ENCODE measurements around the gene GPT2. TPM values are rescaled to one million over a fixed set of nuclear protein-coding genes. Genes with fewer than 3 reads are reported as not detected.

GPT2 gene
- total RNA-seq, 1 experiment from 2014 or later: 68.9 TPM

DNA sequence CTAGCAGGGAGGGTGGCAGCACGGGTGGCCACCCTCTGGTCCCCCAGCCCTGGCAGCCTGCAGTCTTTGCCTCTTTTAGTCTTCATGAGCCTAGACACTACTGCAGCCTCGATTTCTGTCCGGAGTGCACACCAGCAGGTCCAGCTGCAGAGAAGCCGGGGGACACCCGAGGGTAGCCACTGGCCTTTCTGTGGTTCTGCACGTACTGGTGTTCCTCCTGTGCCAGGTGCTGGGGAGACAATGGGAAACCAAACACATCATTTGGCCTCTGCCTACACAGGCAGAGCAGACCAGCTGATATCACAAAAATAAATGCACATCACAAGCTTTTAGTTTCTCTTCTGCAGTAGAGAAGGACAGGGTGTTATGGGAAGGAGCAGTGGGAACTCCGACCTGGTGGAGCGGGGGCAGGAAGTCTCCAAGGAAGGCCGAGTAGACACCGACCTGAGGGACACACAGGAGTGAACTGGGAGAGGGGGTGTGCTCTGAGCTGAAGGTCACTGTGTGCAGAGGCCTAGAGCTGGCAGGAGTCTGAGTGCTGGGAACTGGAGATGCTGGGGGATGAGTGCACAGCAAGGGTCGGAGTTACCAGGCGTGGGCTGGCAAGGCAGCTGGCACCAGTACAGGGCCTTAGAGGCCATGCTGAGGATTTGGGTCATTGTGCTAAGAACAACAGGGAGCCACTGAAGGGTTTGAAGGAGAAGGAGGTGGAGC is 23.1 kb downstream of the GPT2 start:
- CTCF ChIA-PET: interaction anchor here (0.5 to 1.2 kb wide), 3 partner anchors 11 to 53 kb away, joined by 3 read pairs; no protein-coding TSS in a partner anchor
- TF ChIP-seq, protein P1, sequence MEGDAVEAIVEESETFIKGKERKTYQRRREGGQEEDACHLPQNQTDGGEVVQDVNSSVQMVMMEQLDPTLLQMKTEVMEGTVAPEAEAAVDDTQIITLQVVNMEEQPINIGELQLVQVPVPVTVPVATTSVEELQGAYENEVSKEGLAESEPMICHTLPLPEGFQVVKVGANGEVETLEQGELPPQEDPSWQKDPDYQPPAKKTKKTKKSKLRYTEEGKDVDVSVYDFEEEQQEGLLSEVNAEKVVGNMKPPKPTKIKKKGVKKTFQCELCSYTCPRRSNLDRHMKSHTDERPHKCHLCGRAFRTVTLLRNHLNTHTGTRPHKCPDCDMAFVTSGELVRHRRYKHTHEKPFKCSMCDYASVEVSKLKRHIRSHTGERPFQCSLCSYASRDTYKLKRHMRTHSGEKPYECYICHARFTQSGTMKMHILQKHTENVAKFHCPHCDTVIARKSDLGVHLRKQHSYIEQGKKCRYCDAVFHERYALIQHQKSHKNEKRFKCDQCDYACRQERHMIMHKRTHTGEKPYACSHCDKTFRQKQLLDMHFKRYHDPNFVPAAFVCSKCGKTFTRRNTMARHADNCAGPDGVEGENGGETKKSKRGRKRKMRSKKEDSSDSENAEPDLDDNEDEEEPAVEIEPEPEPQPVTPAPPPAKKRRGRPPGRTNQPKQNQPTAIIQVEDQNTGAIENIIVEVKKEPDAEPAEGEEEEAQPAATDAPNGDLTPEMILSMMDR (IDR thresholded peaks at IDR 0.05; ENCODE audit: unreplicated experiment): no peak
- H3K9me3 Mint-ChIP-seq (ENCODE audit: low read depth, unreplicated experiment): no peaks in the 10 kb centered on the region
- no peaks in the 10 kb centered on the region for H3K27me3 Mint-ChIP-seq (ENCODE audit: unreplicated experiment)
- H3K36me3 Mint-ChIP-seq (ENCODE audit: insufficient read depth, unreplicated experiment): peaks cover 64% of the 10 kb centered on the region
- no TSS peak for BruUV-seq (replicated peaks)
- DNase-seq: no peak
- peak overlapping the region; percentile 2 for H3K27ac Mint-ChIP-seq (ENCODE audit: unreplicated experiment)
- no peak overlapping the region for H3K4me3 Mint-ChIP-seq (ENCODE audit: low read depth, unreplicated experiment)
- H3K4me1 Mint-ChIP-seq (ENCODE audit: low read depth, unreplicated experiment): peaks cover 9% of the 10 kb centered on the region
- intact Hi-C loops (cut with micrococcal nuclease; ENCODE audit: unreplicated experiment): loop anchor here (5.0 kb wide), 1 partner anchor 235 kb away; no protein-coding TSS in a partner anchor

DNA sequence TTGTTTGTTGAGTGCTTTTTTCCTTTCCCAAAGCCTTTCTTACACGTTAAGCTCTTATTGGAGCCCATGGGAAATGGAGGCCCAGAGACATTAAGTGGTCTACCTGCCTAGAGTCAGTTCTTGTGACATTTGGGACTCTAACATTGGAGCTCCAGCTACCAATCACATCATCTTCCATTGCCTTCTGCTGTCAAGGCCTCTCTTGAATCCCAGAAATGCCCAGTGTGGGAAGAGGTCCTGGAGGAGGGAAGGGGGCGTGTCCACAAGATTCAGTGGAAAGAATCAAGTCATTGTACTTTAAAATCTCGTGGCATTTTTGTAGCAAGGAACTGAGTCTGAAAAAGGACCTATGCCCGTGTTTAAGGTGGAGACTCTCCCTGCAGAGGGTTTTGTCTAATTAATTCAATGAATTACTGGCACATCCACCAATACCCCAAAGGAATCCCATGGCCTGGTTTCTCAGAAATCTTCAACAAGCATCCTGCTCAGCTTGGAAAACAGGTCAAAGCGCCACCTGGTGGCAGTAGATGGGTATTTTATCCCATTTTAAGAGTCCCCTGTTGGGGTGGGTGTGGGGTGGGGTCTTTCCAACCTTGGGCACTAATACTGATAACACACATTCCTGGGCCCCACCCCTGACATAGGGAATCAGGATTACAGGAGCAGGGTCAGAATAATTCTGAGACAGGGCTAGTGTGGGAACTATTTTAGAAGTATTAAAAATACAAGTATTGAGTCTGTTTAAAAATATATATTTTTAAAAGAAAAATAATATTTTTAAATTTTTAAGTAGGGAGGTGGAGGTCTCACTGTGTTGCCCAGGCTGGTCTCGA is 24.6 kb downstream of the GPT2 start:
- peaks cover 9% of the 10 kb centered on the region for H3K4me1 Mint-ChIP-seq (ENCODE audit: low read depth, unreplicated experiment)
- intact Hi-C loops (cut with micrococcal nuclease; ENCODE audit: unreplicated experiment): loop anchor here (1.0 to 5.0 kb wide), 3 partner anchors 51 to 236 kb away; no protein-coding TSS in a partner anchor
- H3K4me3 Mint-ChIP-seq (ENCODE audit: low read depth, unreplicated experiment): no peak overlapping the region
- BruUV-seq (replicated peaks): no TSS peak
- no peak overlapping the region for H3K27ac Mint-ChIP-seq (ENCODE audit: unreplicated experiment)
- H3K9me3 Mint-ChIP-seq (ENCODE audit: low read depth, unreplicated experiment): no peaks in the 10 kb centered on the region
- CTCF ChIA-PET: interaction anchor here (0.6 to 1.4 kb wide), 9 partner anchors 12 to 1475 kb away, joined by 3 to 45 read pairs (median 9); no protein-coding TSS in a partner anchor
- peaks cover 72% of the 10 kb centered on the region for H3K36me3 Mint-ChIP-seq (ENCODE audit: insufficient read depth, unreplicated experiment)
- TF ChIP-seq, protein P1 (IDR thresholded peaks at IDR 0.05; ENCODE audit: unreplicated experiment): peak; percentile 82
- H3K27me3 Mint-ChIP-seq (ENCODE audit: unreplicated experiment): no peaks in the 10 kb centered on the region
- DNase-seq: peak; percentile 72

DNA sequence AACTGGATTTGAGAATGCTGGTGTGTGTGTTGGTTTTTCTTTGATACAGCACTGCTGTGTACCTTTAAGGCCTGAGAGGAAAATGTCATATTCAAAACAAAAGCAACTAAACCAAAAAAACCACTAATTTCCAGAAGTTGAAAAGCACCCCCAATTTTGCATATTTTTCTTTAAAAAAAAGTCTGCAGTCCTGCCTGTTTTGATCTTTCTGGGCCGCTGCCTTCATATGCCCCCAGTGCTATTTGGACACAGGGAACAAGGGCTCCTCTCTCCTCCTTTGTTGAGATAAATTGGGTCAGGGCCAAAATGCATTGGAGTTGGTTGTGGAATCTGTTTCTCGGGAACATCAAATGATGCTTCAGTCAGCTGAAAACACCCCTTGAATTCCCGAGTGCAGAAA is 26.9 kb downstream of the GPT2 start:
- CTCF ChIA-PET: interaction anchor here (1.1 kb wide), 1 partner anchor 27 kb away, joined by 3 read pairs; the partner anchor contains the start of gene GPT2
- DNase-seq: no peak
- H3K36me3 Mint-ChIP-seq (ENCODE audit: insufficient read depth, unreplicated experiment): peaks cover 70% of the 10 kb centered on the region
- H3K4me3 Mint-ChIP-seq (ENCODE audit: low read depth, unreplicated experiment): no peak overlapping the region
- H3K27ac Mint-ChIP-seq (ENCODE audit: unreplicated experiment): no peak overlapping the region
- H3K9me3 Mint-ChIP-seq (ENCODE audit: low read depth, unreplicated experiment): no peaks in the 10 kb centered on the region
- intact Hi-C loops (cut with micrococcal nuclease; ENCODE audit: unreplicated experiment): no loop called here
- peaks cover 9% of the 10 kb centered on the region for H3K4me1 Mint-ChIP-seq (ENCODE audit: low read depth, unreplicated experiment)
- BruUV-seq (replicated peaks): no TSS peak
- no peaks in the 10 kb centered on the region for H3K27me3 Mint-ChIP-seq (ENCODE audit: unreplicated experiment)
- TF ChIP-seq, protein P1 (IDR thresholded peaks at IDR 0.05; ENCODE audit: unreplicated experiment): no peak

DNA sequence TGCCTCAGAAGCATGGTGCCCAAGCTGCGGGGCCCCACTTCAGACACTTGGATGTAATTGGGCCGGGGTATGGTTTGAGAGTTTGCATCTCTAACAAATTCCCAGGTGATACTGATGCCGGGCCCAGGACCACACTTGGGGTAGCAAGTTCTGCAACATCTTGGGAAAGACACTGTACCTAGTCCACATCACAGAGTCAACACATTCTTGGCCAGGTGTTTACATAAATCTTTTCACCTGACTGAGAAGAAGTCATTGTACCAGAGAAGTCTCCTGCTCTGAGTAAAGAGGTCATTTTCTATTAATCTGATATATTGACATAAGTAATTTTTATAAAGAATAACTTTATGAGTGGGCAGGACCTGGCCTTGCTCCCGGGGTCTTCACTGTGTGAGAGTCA is 27.5 kb downstream of the GPT2 start:
- Mint-ChIP-seq H3K27ac (ENCODE audit: unreplicated experiment) (no peak overlapping the region), H3K36me3 (ENCODE audit: insufficient read depth, unreplicated experiment) (peaks cover 64% of the 10 kb centered on the region), H3K4me3 (ENCODE audit: low read depth, unreplicated experiment) (no peak overlapping the region), H3K9me3 (ENCODE audit: low read depth, unreplicated experiment) (no peaks in the 10 kb centered on the region), H3K4me1 (ENCODE audit: low read depth, unreplicated experiment) (peaks cover 9% of the 10 kb centered on the region), H3K27me3 (ENCODE audit: unreplicated experiment) (no peaks in the 10 kb centered on the region)
- TF ChIP-seq, protein P1 (IDR thresholded peaks at IDR 0.05; ENCODE audit: unreplicated experiment): no peak
- DNase-seq: no peak
- CTCF ChIA-PET: no interaction called here
- intact Hi-C loops (cut with micrococcal nuclease; ENCODE audit: unreplicated experiment): no loop called here
- no TSS peak for BruUV-seq (replicated peaks)
